Erythroblast (primary cell): ENCODE measurements around the gene PLA2G12A.

Experiments
- GATA1 ChIP-seq: IDR thresholded peaks from 2 replicates; pipeline ENCODE4 v1.6.1; 2011; ENCODE audit warnings: low read depth, mild to moderate bottlenecking, control low read depth, low read length, moderate library complexity
- POLR2A ChIP-seq: IDR thresholded peaks from 2 replicates; pipeline ENCODE4 v1.6.1; 2011; ENCODE audit warnings: mild to moderate bottlenecking, low read length

DNA sequence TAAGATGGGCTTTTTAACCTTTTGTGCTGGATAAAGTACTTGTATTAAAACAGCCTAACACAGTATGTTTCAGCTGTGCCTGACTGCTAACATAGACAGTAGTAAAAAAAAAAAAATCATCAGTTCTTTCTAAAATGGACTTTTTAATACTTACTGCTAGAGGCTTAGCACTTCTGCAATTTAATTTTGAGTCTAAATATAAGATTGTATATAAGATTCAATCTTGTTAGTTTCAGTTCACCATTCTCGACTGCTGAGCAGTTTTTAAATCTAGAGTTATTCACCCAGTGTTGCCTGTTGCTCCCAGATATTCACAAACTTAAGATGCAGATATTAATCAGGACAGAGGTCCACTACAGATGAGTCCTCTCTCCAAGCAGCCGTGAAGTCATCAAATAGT, 6.8 kb downstream of the PLA2G12A start:
- TF ChIP-seq POLR2A (no peak), GATA1 (no peak)
